Endothelial cell of umbilical vein (primary cell): ENCODE data around the gene TBC1D25. TPM values are rescaled to one million over a fixed set of nuclear protein-coding genes. Genes with fewer than 3 reads are reported as not detected.

Experiments
- BruUV-seq: library from RNA; stranded (reverse); fragments of 400-500 nt; replicated peaks from 2 replicates; lab custom pipeline; 2021; lab: Mats Ljungman, UMichigan
- CTCF ChIA-PET: fragments of 300-600, 350-600 bp; sonication (Branson Sonifier 250); formaldehyde crosslinking; loops from one replicate; lab custom pipeline; 2021; ENCODE audit warnings: antibody characterized with exemption, inconsistent platforms; lab: Charles Lee
- POLR2A ChIA-PET: fragments of 300-600, 350-600 bp; sonication (Branson Sonifier 250); formaldehyde crosslinking; loops from one replicate; lab custom pipeline; 2021; ENCODE audit warnings: antibody characterized with exemption, inconsistent platforms; lab: Charles Lee
- DNase-seq: peaks from one replicate; pipeline ENCODE4 v3.0.0-alpha.2; 2011; ENCODE audit warnings: low read depth, low spot score
- FAIRE-seq: peaks from 2 replicates; lab custom pipeline; 2011; peaks lifted over from hg19 to GRCh38; lab: Jason Lieb, UNC
- H2AFZ ChIP-seq: 2 replicates; pipeline ENCODE4 v1.6.0; 2012; ENCODE audit warnings: low read depth, low read length, control low read depth, inconsistent platforms
- H3K27ac ChIP-seq: 2 replicates; pipeline ENCODE4 v1.5.1; 2011; ENCODE audit warnings: low read depth, mild to moderate bottlenecking, control low read depth, low read length, moderate library complexity; ENCODE audit not compliant: insufficient read depth
- H3K27me3 ChIP-seq, 2 experiments: 2 replicates each; pipeline versions ENCODE4 v1.6.0 to v1.6.1; 2011; ENCODE audit warnings: low read length in 2 of 2, mixed read lengths in 1 of 2; ENCODE audit not compliant: control insufficient read depth in 2 of 2, insufficient read depth in 2 of 2
- H3K36me3 ChIP-seq, 2 experiments: 2 replicates in 1 of 2; 3 replicates in 1 of 2; pipeline ENCODE4 v1.5.1; 2011; ENCODE audit warnings: low read length in 2 of 2, mild to moderate bottlenecking in 1 of 2, moderate library complexity in 1 of 2; ENCODE audit not compliant: control insufficient read depth in 2 of 2, insufficient read depth in 2 of 2; ENCODE audit errors: extremely low read depth in 1 of 2
- H3K4me1 ChIP-seq: 3 replicates; pipeline ENCODE4 v1.5.1; 2011; ENCODE audit warnings: mild to moderate bottlenecking, low read length; ENCODE audit not compliant: control insufficient read depth, insufficient read depth; ENCODE audit errors: extremely low read depth
- H3K4me2 ChIP-seq: 2 replicates; pipeline ENCODE4 v1.6.1; 2011; ENCODE audit warnings: low read length, control low read depth, mixed read lengths; ENCODE audit not compliant: insufficient read depth
- H3K4me3 ChIP-seq, 3 experiments: fragments of 200-600 bp in 1 of 3; sonication (generic), shearing (Covaris generic) in 1 of 3; replicated peaks in 1 of 3; 2 replicates each; pipeline ENCODE4 v1.5.1; 2011 to 2016; ENCODE audit warnings: control low read depth in 3 of 3, low read length in 3 of 3, mild to moderate bottlenecking in 2 of 3, inconsistent platforms in 1 of 3, low read depth in 1 of 3, moderate library complexity in 1 of 3; ENCODE audit not compliant: insufficient read depth in 1 of 3
- H3K79me2 ChIP-seq: 2 replicates; pipeline ENCODE4 v1.6.0; 2012; ENCODE audit warnings: low read length, inconsistent platforms; ENCODE audit not compliant: control insufficient read depth, insufficient read depth
- H3K9ac ChIP-seq: replicated peaks from 2 replicates; pipeline ENCODE3; 2011; ENCODE audit warnings: low read length, control low read depth; ENCODE audit not compliant: insufficient read depth; ENCODE audit errors: extremely low read depth
- H3K9me1 ChIP-seq: replicated peaks from 3 replicates; pipeline ENCODE4 v1.6.0; 2011; ENCODE audit warnings: mild to moderate bottlenecking, low read length; ENCODE audit not compliant: control insufficient read depth, insufficient read depth; ENCODE audit errors: extremely low read depth
- H3K9me3 ChIP-seq: replicated peaks from 2 replicates; pipeline ENCODE4 v1.5.1; 2012; ENCODE audit warnings: low read length, inconsistent platforms; ENCODE audit not compliant: control insufficient read depth, insufficient read depth
- H4K20me1 ChIP-seq: replicated peaks from 2 replicates; pipeline ENCODE3; 2011; ENCODE audit warnings: mild to moderate bottlenecking, low read length; ENCODE audit not compliant: control insufficient read depth, insufficient read depth; ENCODE audit errors: extremely low read depth
- EZH2 ChIP-seq: IDR thresholded peaks from 2 replicates; pipeline ENCODE4 v1.6.1; 2012; ENCODE audit warnings: borderline replicate concordance, low read depth, mild to moderate bottlenecking, moderate library complexity, low read length, inconsistent platforms; ENCODE audit not compliant: severe bottlenecking
- FOS ChIP-seq: IDR thresholded peaks from 2 replicates; pipeline ENCODE4 v1.6.1; 2011; ENCODE audit warnings: mild to moderate bottlenecking, low read length, moderate library complexity, borderline replicate concordance; ENCODE audit not compliant: insufficient read depth
- GATA2 ChIP-seq: IDR thresholded peaks from 2 replicates; pipeline ENCODE4 v1.7.0; 2011; ENCODE audit warnings: low read depth, mild to moderate bottlenecking, moderate library complexity, mixed read lengths, low read length; ENCODE audit not compliant: insufficient read length, insufficient read depth
- JUN ChIP-seq: IDR thresholded peaks from 2 replicates; pipeline ENCODE4 v1.6.1; 2011; ENCODE audit warnings: borderline replicate concordance, low read depth; ENCODE audit not compliant: insufficient read length, insufficient read depth
- MYC ChIP-seq: IDR thresholded peaks from one replicate; pipeline ENCODE4 v1.6.1; 2011; ENCODE audit warnings: mild to moderate bottlenecking, low read depth, low read length
- POLR2A ChIP-seq: IDR thresholded peaks from 2 replicates; pipeline ENCODE4 v1.6.1; 2012; ENCODE audit warnings: low read depth, mild to moderate bottlenecking, control low read depth, low read length
- POLR2AphosphoS5 ChIP-seq: IDR thresholded peaks from 2 replicates; pipeline ENCODE4 v1.6.1; 2012; ENCODE audit warnings: low read depth, mild to moderate bottlenecking, control low read depth, low read length, moderate library complexity; ENCODE audit not compliant: insufficient read depth
- dilution Hi-C: fragments of 300-500 bp; cut with MboI; formaldehyde crosslinking; loops from one replicate; pipeline ENCODE4 v1.15.0; 2019; ENCODE audit warnings: low sequenced_read_pairs; ENCODE audit not compliant: extremely low pct_ligation_motif_present
- intact Hi-C: fragments of 100-400 bp; cut with micrococcal nuclease; formaldehyde crosslinking; loops from one replicate; pipeline ENCODE4 v1.10.0; 2022
- polyA plus RNA-seq, 4 experiments: library from polyadenylated mRNA; depleted of rRNA in 3 of 4; stranded (reverse) in 3 of 4; unstranded in 1 of 4; fragments of >200 nt; gene quantifications; 2 replicates each; pipeline versions ENCODE4 v1.2.1 to v1.2.3, GENCODE V29; 2011 to 2012; ENCODE audit warnings: missing spikeins in 1 of 4
- total RNA-seq: library from RNA; stranded (reverse); gene quantifications from 2 replicates; pipeline ENCODE4 v1.2.3, GENCODE V29; 2021
- TF ChIP-seq, protein P1 (sequence below), 2 donors: IDR thresholded peaks; 1 replicate in 1 of 2; 2 replicates in 1 of 2; pipeline ENCODE4 v1.5.1; 2011; ENCODE audit warnings: low read length in 2 of 2, mild to moderate bottlenecking in 2 of 2, moderate library complexity in 2 of 2, control low read depth in 1 of 2, inconsistent platforms in 1 of 2, low read depth in 1 of 2; ENCODE audit not compliant: insufficient read depth in 1 of 2; ENCODE audit errors: extremely low read depth in 1 of 2
- TF ChIP-seq, protein P2 (sequence below): IDR thresholded peaks from 2 replicates; pipeline ENCODE4 v1.6.1; 2011; ENCODE audit not compliant: insufficient read depth, insufficient read length

TBC1D25 gene
- total and polyA plus RNA-seq, 2 donors (not counting 3 experiments of a cell fraction or from before 2014, with no cell fraction given): 16.0 to 16.3 TPM

DNA sequence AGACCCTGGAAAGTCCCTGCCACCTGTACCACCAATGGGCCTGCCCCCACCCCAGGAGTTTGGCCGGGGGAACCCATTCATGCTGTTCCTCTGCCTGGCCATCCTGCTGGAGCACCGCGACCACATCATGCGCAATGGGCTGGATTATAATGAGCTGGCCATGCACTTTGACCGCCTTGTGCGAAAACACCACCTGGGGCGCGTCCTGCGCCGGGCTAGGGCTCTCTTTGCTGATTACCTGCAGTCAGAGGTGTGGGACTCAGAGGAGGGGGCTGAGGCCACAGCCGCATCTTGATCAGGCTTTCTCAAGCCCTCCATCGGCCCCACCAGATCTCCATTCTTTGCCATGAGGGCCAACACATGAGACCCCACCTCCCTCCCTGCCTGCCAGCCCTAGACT lies 21.2 kb downstream of the TBC1D25 start:
- Histone ChIP-seq H3K4me3 (no peak overlapping the region), H3K27ac (no peak overlapping the region), H3K4me2 (no peak overlapping the region), H3K36me3 (peaks cover 0 to 7% of the 10 kb centered on the region in 2 experiments), H3K9me1 (no peaks in the 10 kb centered on the region), H2AFZ (no peak overlapping the region), H3K4me1 (peaks cover 2% of the 10 kb centered on the region), H4K20me1 (no peaks in the 10 kb centered on the region), H3K27me3 (no peaks in the 10 kb centered on the region), H3K79me2 (no peaks in the 10 kb centered on the region), H3K9ac (no peak overlapping the region), H3K9me3 (no peaks in the 10 kb centered on the region)
- no peak for TF ChIP-seq MYC
- TF ChIP-seq POLR2A: no peak
- TF ChIP-seq GATA2: no peak
- TF ChIP-seq EZH2: no peak
- no peak for TF ChIP-seq FOS
- no peak for TF ChIP-seq JUN
- TF ChIP-seq, protein P1, sequence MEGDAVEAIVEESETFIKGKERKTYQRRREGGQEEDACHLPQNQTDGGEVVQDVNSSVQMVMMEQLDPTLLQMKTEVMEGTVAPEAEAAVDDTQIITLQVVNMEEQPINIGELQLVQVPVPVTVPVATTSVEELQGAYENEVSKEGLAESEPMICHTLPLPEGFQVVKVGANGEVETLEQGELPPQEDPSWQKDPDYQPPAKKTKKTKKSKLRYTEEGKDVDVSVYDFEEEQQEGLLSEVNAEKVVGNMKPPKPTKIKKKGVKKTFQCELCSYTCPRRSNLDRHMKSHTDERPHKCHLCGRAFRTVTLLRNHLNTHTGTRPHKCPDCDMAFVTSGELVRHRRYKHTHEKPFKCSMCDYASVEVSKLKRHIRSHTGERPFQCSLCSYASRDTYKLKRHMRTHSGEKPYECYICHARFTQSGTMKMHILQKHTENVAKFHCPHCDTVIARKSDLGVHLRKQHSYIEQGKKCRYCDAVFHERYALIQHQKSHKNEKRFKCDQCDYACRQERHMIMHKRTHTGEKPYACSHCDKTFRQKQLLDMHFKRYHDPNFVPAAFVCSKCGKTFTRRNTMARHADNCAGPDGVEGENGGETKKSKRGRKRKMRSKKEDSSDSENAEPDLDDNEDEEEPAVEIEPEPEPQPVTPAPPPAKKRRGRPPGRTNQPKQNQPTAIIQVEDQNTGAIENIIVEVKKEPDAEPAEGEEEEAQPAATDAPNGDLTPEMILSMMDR (IDR thresholded peaks at IDR 0.05; ENCODE audit: extremely low read depth in 1 of 2, insufficient read depth in 1 of 2, low read depth in 1 of 2, low read length in 2 of 2): no peak
- no peak for TF ChIP-seq POLR2AphosphoS5
- TF ChIP-seq, protein P2, sequence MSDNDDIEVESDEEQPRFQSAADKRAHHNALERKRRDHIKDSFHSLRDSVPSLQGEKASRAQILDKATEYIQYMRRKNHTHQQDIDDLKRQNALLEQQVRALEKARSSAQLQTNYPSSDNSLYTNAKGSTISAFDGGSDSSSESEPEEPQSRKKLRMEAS: no peak
- BruUV-seq: TSS peak; percentile 18
- dilution Hi-C loops (no loop called here), intact Hi-C loops (no loop called here)
- DNase-seq (no peak), FAIRE-seq (no peak)
- ChIA-PET CTCF (no interaction called here), POLR2A (no interaction called here)
